Measurements from ENCODE around the gene NODAL. TPM values are rescaled to one million over a fixed set of nuclear protein-coding genes. Genes with fewer than 3 reads are reported as not detected.

Gene NODAL
- total RNA-seq, 1 experiment from 2014 or later, result not detected

DNA sequence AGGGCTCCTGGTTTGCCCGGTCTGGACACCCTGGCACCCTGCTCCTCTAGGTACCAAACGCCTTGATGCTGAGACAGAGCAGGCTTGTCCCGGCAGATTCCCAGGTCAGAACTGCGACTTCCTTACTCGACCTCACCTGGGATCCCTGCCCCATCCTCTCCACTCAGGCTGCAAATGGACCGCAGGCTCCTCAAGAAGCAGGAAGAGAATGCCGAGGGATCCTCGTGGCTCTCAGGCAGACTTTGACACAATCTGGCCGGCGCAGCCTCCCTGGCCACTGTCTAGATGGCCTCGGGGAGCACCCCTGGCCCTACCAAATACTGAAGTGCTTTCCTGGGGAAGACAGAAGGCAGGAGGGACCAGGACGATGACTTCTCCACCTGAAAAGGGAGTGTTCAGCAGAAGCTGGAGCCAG lies 421 bp upstream of the NODAL start:
- CTCF ChIA-PET, result no interaction called here
- Histone ChIP-seq H3K4me3 (ENCODE audit: low read depth in 2 of 2, low read length in 2 of 2) (no peak overlapping the region), H3K4me1 (ENCODE audit: control insufficient read depth, insufficient read depth, low read length) (no peaks in the 10 kb centered on the region), H3K9me3 (ENCODE audit: control insufficient read depth, insufficient read depth, low read depth, low read length) (no peaks in the 10 kb centered on the region), H3K27ac (ENCODE audit: low read length) (no peak overlapping the region), H3K27me3 (ENCODE audit: control insufficient read depth, insufficient read depth, low read length) (no peaks in the 10 kb centered on the region), H3K36me3 (ENCODE audit: control insufficient read depth, insufficient read depth, low read length) (no peaks in the 10 kb centered on the region)
- in situ Hi-C loops (cut with HindIII; ENCODE audit: low pct_unique_long_range_greater_than_20kb, low sequenced_read_pairs), result no loop called here
- POLR2A ChIA-PET, result no interaction called here
- intact Hi-C loops (cut with micrococcal nuclease; ENCODE audit: unreplicated experiment), result no loop called here
- no peak for DNase-seq (ENCODE audit: low read depth, low spot score)
- no peak for ATAC-seq
- no peak for TF ChIP-seq TCF7L2 (IDR thresholded peaks at IDR 0.05; ENCODE audit: low read depth, low read length)
- TF ChIP-seq SIN3A (IDR thresholded peaks at IDR 0.05; ENCODE audit: borderline replicate concordance, insufficient read depth, low read depth, low read length), result no peak
- TF ChIP-seq, protein P1, sequence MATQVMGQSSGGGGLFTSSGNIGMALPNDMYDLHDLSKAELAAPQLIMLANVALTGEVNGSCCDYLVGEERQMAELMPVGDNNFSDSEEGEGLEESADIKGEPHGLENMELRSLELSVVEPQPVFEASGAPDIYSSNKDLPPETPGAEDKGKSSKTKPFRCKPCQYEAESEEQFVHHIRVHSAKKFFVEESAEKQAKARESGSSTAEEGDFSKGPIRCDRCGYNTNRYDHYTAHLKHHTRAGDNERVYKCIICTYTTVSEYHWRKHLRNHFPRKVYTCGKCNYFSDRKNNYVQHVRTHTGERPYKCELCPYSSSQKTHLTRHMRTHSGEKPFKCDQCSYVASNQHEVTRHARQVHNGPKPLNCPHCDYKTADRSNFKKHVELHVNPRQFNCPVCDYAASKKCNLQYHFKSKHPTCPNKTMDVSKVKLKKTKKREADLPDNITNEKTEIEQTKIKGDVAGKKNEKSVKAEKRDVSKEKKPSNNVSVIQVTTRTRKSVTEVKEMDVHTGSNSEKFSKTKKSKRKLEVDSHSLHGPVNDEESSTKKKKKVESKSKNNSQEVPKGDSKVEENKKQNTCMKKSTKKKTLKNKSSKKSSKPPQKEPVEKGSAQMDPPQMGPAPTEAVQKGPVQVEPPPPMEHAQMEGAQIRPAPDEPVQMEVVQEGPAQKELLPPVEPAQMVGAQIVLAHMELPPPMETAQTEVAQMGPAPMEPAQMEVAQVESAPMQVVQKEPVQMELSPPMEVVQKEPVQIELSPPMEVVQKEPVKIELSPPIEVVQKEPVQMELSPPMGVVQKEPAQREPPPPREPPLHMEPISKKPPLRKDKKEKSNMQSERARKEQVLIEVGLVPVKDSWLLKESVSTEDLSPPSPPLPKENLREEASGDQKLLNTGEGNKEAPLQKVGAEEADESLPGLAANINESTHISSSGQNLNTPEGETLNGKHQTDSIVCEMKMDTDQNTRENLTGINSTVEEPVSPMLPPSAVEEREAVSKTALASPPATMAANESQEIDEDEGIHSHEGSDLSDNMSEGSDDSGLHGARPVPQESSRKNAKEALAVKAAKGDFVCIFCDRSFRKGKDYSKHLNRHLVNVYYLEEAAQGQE (IDR thresholded peaks at IDR 0.05; ENCODE audit: insufficient read depth in 1 of 2, low read depth in 2 of 2, low read length in 1 of 2), result no peak
- no peak for TF ChIP-seq POLR2AphosphoS5 (IDR thresholded peaks at IDR 0.05; ENCODE audit: low read depth, low read length)
- TF ChIP-seq, protein P2, sequence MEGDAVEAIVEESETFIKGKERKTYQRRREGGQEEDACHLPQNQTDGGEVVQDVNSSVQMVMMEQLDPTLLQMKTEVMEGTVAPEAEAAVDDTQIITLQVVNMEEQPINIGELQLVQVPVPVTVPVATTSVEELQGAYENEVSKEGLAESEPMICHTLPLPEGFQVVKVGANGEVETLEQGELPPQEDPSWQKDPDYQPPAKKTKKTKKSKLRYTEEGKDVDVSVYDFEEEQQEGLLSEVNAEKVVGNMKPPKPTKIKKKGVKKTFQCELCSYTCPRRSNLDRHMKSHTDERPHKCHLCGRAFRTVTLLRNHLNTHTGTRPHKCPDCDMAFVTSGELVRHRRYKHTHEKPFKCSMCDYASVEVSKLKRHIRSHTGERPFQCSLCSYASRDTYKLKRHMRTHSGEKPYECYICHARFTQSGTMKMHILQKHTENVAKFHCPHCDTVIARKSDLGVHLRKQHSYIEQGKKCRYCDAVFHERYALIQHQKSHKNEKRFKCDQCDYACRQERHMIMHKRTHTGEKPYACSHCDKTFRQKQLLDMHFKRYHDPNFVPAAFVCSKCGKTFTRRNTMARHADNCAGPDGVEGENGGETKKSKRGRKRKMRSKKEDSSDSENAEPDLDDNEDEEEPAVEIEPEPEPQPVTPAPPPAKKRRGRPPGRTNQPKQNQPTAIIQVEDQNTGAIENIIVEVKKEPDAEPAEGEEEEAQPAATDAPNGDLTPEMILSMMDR (IDR thresholded peaks at IDR 0.05), result no peak
- BruUV-seq (replicated peaks), result no TSS peak

DNA sequence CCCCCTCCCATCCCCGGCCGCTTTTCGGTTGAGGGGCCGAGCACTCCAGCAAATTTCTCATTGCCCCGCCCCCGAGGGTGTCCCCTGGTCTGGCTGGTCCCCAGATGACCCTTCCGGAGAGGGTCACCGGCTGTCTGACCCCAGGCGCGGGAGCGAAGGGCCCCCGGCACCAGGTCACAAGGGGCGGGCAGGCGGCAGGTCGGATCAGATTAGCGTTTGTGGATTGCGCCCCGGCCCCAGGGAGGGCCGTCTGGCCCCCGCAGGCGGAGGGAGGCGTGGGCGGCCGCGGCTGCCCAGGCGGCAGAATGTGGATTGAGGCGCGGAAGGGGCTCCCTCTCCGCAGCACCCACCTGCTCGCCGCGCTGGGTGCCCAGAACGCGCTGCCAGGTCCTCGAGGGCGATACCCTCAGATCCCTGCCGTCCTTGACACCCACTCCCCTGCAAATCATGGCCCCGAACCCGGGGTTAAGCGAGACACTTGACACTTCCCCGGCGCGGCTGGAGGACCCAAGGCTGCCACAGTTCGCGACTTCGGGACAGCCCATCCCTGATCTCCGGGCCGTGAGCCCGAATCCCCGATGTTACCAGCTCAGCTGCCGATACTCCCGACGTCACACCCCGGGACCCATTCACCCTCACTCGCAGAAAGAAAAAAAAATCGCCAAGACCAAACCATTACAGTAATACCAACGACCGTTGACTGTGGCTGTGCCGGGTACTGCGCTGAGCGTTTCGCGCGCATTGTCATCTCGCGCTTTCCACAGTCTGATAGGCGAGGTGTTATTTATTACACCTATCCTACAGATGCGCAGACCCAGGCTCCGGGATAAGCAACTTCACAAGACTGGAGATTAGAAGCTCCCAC lies 953 bp downstream of the NODAL start:
- ChIA-PET POLR2A (no interaction called here), CTCF (no interaction called here)
- ATAC-seq, result no peak
- intact Hi-C loops (cut with micrococcal nuclease; ENCODE audit: unreplicated experiment) (no loop called here), in situ Hi-C loops (cut with HindIII; ENCODE audit: low pct_unique_long_range_greater_than_20kb, low sequenced_read_pairs) (no loop called here)
- Histone ChIP-seq H3K4me3 (ENCODE audit: low read depth in 2 of 2, low read length in 2 of 2) (no peak overlapping the region), H3K9me3 (ENCODE audit: control insufficient read depth, insufficient read depth, low read depth, low read length) (no peaks in the 10 kb centered on the region), H3K27ac (ENCODE audit: low read length) (no peak overlapping the region), H3K4me1 (ENCODE audit: control insufficient read depth, insufficient read depth, low read length) (no peaks in the 10 kb centered on the region), H3K36me3 (ENCODE audit: control insufficient read depth, insufficient read depth, low read length) (no peaks in the 10 kb centered on the region), H3K27me3 (ENCODE audit: control insufficient read depth, insufficient read depth, low read length) (no peaks in the 10 kb centered on the region)
- no peak for DNase-seq (ENCODE audit: low read depth, low spot score)
- no TSS peak for BruUV-seq (replicated peaks)
- TF ChIP-seq SIN3A (IDR thresholded peaks at IDR 0.05; ENCODE audit: borderline replicate concordance, insufficient read depth, low read depth, low read length), result no peak
- TF ChIP-seq, protein P2 (IDR thresholded peaks at IDR 0.05), result no peak
- TF ChIP-seq POLR2AphosphoS5 (IDR thresholded peaks at IDR 0.05; ENCODE audit: low read depth, low read length), result no peak
- TF ChIP-seq TCF7L2 (IDR thresholded peaks at IDR 0.05; ENCODE audit: low read depth, low read length), result no peak

All from Panc1 (cell line).